Panc1 (cell line): ENCODE results near the gene CENPT. TPM values are rescaled to one million over a fixed set of nuclear protein-coding genes. Genes with fewer than 3 reads are reported as not detected.

ENCODE experiments used
- ATAC-seq: fragments of 200-7000 bp; cut with Tn5 transposase; 2 replicates; pipeline ENCODE4 v1.9.1; 2020; ENCODE audit warnings: mild to moderate bottlenecking, moderate library complexity
- BruUV-seq: library from RNA; stranded (reverse); fragments of 400-500 nt; replicated peaks from 2 replicates; lab custom pipeline; 2021; lab: Mats Ljungman, UMichigan
- CTCF ChIA-PET: fragments of 300-600 bp; sonication (Branson Sonifier 250); formaldehyde crosslinking; loops from one replicate; lab custom pipeline; 2022; ENCODE audit warnings: antibody characterized with exemption; lab: Charles Lee
- POLR2A ChIA-PET: fragments of 300-600 bp; sonication (Branson Sonifier 250); formaldehyde crosslinking; loops from one replicate; lab custom pipeline; 2022; ENCODE audit warnings: antibody characterized with exemption; lab: Charles Lee
- DNase-seq: peaks from one replicate; pipeline ENCODE4 v3.0.0-alpha.2; 2010; ENCODE audit warnings: low read depth, low spot score
- H3K27ac ChIP-seq: 2 replicates; pipeline ENCODE4 v1.5.1; 2011; ENCODE audit warnings: mild to moderate bottlenecking, low read length, inconsistent platforms
- H3K27me3 ChIP-seq: fragments of 200-500 bp; sonication (Bioruptor generic); 2 replicates; pipeline ENCODE4 v1.6.0; 2014; ENCODE audit warnings: low read length, inconsistent platforms; ENCODE audit not compliant: control insufficient read depth, insufficient read depth
- H3K36me3 ChIP-seq: fragments of 200-500 bp; sonication (Bioruptor generic); 2 replicates; pipeline ENCODE4 v1.5.1; 2014; ENCODE audit warnings: inconsistent platforms, mild to moderate bottlenecking, low read length, moderate library complexity; ENCODE audit not compliant: control insufficient read depth, insufficient read depth
- H3K4me1 ChIP-seq: 2 replicates; pipeline ENCODE4 v1.5.1; 2011; ENCODE audit warnings: inconsistent platforms, mild to moderate bottlenecking, low read length, moderate library complexity; ENCODE audit not compliant: control insufficient read depth, insufficient read depth
- H3K4me3 ChIP-seq, 2 experiments: 2 replicates each; pipeline ENCODE4 v1.5.1; 2011 to 2012; ENCODE audit warnings: low read depth in 2 of 2, low read length in 2 of 2, mild to moderate bottlenecking in 2 of 2, inconsistent platforms in 1 of 2, moderate library complexity in 1 of 2
- H3K9me3 ChIP-seq: fragments of 200-500 bp; sonication (Bioruptor generic); 2 replicates; pipeline ENCODE4 v1.5.1; 2014; ENCODE audit warnings: low read depth, mild to moderate bottlenecking, inconsistent platforms, low read length, moderate library complexity; ENCODE audit not compliant: control insufficient read depth, insufficient read depth
- POLR2AphosphoS5 ChIP-seq: IDR thresholded peaks from 2 replicates; pipeline ENCODE4 v1.6.1; 2012; ENCODE audit warnings: mild to moderate bottlenecking, low read depth, low read length, moderate library complexity
- SIN3A ChIP-seq: IDR thresholded peaks from 2 replicates; pipeline ENCODE4 v1.6.1; 2012; ENCODE audit warnings: low read depth, mild to moderate bottlenecking, low read length, moderate library complexity, borderline replicate concordance; ENCODE audit not compliant: insufficient read depth
- TCF7L2 ChIP-seq: IDR thresholded peaks from 2 replicates; pipeline ENCODE4 v1.6.1; 2011; ENCODE audit warnings: mild to moderate bottlenecking, low read depth, low read length, inconsistent platforms
- in situ Hi-C: cut with HindIII; loops from 2 replicates; pipeline ENCODE4 v1.10.0; 2016; ENCODE audit warnings: low sequenced_read_pairs, low pct_unique_long_range_greater_than_20kb
- intact Hi-C: fragments of 100-400 bp; cut with micrococcal nuclease; formaldehyde crosslinking; loops from one replicate; pipeline ENCODE4 v1.10.0; 2022; ENCODE audit not compliant: unreplicated experiment
- total RNA-seq: library from RNA; stranded (reverse); gene quantifications from one replicate; pipeline ENCODE4 v1.2.1, GENCODE V29; 2021; ENCODE audit not compliant: unreplicated experiment
- TF ChIP-seq, protein P1 (sequence below), 2 experiments: IDR thresholded peaks; 2 replicates each; pipeline ENCODE4 v1.6.1; 2011 to 2012; ENCODE audit warnings: low read depth in 2 of 2, control low read depth in 1 of 2, low read length in 1 of 2, mild to moderate bottlenecking in 1 of 2, moderate library complexity in 1 of 2; ENCODE audit not compliant: insufficient read depth in 1 of 2
- TF ChIP-seq, protein P2 (sequence below): fragments of 450-650 bp; IDR thresholded peaks from 2 replicates; pipeline ENCODE4 v1.5.1; 2017; ENCODE audit warnings: mild to moderate bottlenecking

The CENPT gene
- total RNA-seq, 1 experiment from 2014 or later, result 43.4 TPM

DNA sequence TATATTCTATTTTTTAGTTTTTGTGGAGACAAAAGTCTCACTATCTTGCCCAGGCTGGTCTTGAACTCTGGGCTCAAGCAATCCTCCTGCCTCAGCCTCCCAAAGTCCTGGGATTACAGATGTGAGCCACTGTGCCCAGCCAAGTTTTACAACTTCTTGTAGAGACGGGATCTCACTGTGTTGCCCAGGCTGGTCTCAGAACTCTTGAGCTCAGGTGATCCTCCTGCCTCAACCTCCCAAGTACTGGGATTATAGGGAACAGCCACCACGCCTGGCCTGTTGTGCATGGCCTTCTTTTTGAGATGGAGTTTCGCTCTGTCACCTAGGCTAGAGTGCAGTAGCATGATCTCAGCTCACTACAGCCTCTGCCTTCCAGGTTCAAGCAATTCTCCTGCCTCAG lies 6.2 kb upstream of the CENPT start:
- Histone ChIP-seq H3K4me3 (no peak overlapping the region), H3K27me3 (no peaks in the 10 kb centered on the region), H3K4me1 (peaks cover 15% of the 10 kb centered on the region), H3K27ac (no peak overlapping the region), H3K36me3 (no peaks in the 10 kb centered on the region; the same call in 1 of the 2 replicates), H3K9me3 (no peaks in the 10 kb centered on the region)
- ATAC-seq, result no peak
- BruUV-seq, result no TSS peak
- no peak for TF ChIP-seq POLR2AphosphoS5
- TF ChIP-seq, protein P1, sequence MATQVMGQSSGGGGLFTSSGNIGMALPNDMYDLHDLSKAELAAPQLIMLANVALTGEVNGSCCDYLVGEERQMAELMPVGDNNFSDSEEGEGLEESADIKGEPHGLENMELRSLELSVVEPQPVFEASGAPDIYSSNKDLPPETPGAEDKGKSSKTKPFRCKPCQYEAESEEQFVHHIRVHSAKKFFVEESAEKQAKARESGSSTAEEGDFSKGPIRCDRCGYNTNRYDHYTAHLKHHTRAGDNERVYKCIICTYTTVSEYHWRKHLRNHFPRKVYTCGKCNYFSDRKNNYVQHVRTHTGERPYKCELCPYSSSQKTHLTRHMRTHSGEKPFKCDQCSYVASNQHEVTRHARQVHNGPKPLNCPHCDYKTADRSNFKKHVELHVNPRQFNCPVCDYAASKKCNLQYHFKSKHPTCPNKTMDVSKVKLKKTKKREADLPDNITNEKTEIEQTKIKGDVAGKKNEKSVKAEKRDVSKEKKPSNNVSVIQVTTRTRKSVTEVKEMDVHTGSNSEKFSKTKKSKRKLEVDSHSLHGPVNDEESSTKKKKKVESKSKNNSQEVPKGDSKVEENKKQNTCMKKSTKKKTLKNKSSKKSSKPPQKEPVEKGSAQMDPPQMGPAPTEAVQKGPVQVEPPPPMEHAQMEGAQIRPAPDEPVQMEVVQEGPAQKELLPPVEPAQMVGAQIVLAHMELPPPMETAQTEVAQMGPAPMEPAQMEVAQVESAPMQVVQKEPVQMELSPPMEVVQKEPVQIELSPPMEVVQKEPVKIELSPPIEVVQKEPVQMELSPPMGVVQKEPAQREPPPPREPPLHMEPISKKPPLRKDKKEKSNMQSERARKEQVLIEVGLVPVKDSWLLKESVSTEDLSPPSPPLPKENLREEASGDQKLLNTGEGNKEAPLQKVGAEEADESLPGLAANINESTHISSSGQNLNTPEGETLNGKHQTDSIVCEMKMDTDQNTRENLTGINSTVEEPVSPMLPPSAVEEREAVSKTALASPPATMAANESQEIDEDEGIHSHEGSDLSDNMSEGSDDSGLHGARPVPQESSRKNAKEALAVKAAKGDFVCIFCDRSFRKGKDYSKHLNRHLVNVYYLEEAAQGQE (IDR thresholded peaks at IDR 0.05; ENCODE audit: insufficient read depth in 1 of 2, low read depth in 2 of 2, low read length in 1 of 2), result no peak
- TF ChIP-seq SIN3A, result no peak
- TF ChIP-seq, protein P2, sequence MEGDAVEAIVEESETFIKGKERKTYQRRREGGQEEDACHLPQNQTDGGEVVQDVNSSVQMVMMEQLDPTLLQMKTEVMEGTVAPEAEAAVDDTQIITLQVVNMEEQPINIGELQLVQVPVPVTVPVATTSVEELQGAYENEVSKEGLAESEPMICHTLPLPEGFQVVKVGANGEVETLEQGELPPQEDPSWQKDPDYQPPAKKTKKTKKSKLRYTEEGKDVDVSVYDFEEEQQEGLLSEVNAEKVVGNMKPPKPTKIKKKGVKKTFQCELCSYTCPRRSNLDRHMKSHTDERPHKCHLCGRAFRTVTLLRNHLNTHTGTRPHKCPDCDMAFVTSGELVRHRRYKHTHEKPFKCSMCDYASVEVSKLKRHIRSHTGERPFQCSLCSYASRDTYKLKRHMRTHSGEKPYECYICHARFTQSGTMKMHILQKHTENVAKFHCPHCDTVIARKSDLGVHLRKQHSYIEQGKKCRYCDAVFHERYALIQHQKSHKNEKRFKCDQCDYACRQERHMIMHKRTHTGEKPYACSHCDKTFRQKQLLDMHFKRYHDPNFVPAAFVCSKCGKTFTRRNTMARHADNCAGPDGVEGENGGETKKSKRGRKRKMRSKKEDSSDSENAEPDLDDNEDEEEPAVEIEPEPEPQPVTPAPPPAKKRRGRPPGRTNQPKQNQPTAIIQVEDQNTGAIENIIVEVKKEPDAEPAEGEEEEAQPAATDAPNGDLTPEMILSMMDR, result no peak
- TF ChIP-seq TCF7L2, result no peak
- ChIA-PET POLR2A (no interaction called here), CTCF (no interaction called here)
- in situ Hi-C loops (no loop called here), intact Hi-C loops (no loop called here)
- DNase-seq, result no peak

GRCh38 chr16:67848118-67848517 lies 625 bp upstream of the CENPT start:
- intact Hi-C loops (no loop called here), in situ Hi-C loops (no loop called here)
- TF ChIP-seq, protein P2, result no peak
- TF ChIP-seq TCF7L2, result no peak
- TF ChIP-seq POLR2AphosphoS5, result no peak
- TF ChIP-seq SIN3A, result no peak
- TF ChIP-seq, protein P1 (IDR thresholded peaks at IDR 0.05; ENCODE audit: insufficient read depth in 1 of 2, low read depth in 2 of 2, low read length in 1 of 2), result no peak
- no peak for ATAC-seq
- ChIA-PET POLR2A (no interaction called here), CTCF (no interaction called here)
- Histone ChIP-seq H3K27me3 (no peaks in the 10 kb centered on the region), H3K9me3 (no peaks in the 10 kb centered on the region), H3K4me1 (peaks cover 26% of the 10 kb centered on the region), H3K4me3 (peak overlapping the region; percentile 85 to 92), H3K36me3 (no peaks in the 10 kb centered on the region; the same call in none of the 2 replicates), H3K27ac (peak overlapping the region; percentile 72)
- BruUV-seq, result no TSS peak
- no peak for DNase-seq
